Stomach (tissue), 4 donors: ENCODE data around the gene SCUBE3.

Experiments used
- CTCF ChIP-seq, 7 experiments: fragments of 450-650 bp in 4 of 7; fragments of 200-600 bp in 3 of 7; sonication (generic) in 3 of 7; IDR thresholded peaks; one replicate each; pipeline ENCODE4 v1.5.1; 2016 to 2019; ENCODE audit warnings: antibody characterized with exemption in 7 of 7, control low read depth in 2 of 7, mild to moderate bottlenecking in 1 of 7
- POLR2A ChIP-seq, 4 donors: fragments of 450-650 bp; IDR thresholded peaks; one replicate each; pipeline ENCODE4 v1.6.1; 2016; ENCODE audit warnings: antibody characterized with exemption in 4 of 4, control low read depth in 2 of 4, mild to moderate bottlenecking in 1 of 4, moderate library complexity in 1 of 4

DNA sequence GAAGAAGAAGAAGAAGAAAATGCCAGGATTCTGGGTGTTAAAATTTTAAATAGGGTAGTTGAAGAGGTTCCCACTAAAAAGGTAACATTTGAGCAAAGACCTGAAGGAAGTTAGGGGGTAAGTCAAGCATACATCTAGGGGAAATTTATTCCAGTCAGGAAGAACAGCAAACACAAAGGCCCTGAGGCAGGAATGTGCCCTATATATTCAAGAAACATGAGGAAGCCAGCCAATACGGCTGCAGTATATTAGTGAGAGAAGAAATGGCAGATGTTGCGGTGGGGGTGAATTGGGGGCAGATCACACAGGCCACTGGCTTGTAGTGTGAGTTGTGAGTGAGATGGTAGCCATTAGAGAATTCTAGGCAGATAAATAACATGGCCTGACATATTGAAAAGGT, 51.8 kb downstream of the SCUBE3 start:
- TF ChIP-seq POLR2A (IDR thresholded peaks at IDR 0.05) (no peak), CTCF (IDR thresholded peaks at IDR 0.05) (no peak)
